T-helper 22 cell (primary cell): ENCODE results near the gene HBG2.
"Not testable (repeated sequence)": the region's sequence is repeated elsewhere in the genome, so short reads cannot be mapped to it uniquely, and the experiment has no call there.

ENCODE experiments used
- DNase-seq: peaks from one replicate; pipeline ENCODE4 v3.0.0-alpha.2; 2020; ENCODE audit warnings: low read depth

Gene HBG2

DNA sequence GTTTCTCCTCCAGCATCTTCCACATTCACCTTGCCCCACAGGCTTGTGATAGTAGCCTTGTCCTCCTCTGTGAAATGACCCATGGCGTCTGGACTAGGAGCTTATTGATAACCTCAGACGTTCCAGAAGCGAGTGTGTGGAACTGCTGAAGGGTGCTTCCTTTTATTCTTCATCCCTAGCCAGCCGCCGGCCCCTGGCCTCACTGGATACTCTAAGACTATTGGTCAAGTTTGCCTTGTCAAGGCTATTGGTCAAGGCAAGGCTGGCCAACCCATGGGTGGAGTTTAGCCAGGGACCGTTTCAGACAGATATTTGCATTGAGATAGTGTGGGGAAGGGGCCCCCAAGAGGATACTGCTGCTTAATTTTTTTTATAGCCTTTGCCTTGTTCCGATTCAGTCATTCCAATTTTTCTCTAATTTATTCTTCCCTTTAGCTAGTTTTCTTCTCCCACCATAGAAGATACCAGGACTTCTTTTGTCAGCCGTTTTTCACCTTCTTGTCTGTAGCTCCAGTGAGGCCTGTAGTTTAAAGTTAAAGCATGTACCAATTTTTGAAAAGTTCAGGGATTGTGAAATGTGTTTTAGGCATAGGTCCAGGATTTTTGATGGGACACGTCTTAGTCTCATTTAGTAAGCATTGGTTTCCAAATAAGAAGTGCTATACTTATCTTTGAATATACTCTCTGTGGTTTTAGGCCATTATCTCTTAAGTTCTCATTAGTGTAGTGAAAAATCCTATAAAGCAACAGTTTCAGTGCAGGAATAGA is at the start of gene HBG2:
TSS of gene HBG2 (minus strand) at position 136 of the 768 bp plus-strand sequence. CDS start at position 83, 53 bp downstream.
- DNase-seq: not testable (repeated sequence)

DNA sequence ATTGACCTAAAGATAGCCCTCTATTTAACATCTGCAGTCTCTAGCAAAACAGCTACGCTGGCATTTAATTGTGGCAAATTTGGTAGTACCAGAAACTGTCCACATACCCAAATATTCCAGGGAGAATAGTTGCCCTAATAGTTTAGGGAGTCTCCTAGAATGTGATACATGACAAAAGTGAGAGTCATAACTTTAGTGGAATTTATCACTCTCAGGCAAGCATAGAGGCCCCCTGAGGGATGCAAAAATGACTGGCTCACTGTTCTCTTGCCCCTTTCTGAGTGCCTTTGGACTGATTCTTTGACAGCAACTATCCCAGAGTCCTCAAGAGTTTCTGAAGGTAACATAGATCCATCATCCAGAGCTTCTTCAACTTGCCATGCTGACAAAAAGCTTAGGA is 49.5 kb upstream of the HBG2 start:
- DNase-seq: no peak

DNA sequence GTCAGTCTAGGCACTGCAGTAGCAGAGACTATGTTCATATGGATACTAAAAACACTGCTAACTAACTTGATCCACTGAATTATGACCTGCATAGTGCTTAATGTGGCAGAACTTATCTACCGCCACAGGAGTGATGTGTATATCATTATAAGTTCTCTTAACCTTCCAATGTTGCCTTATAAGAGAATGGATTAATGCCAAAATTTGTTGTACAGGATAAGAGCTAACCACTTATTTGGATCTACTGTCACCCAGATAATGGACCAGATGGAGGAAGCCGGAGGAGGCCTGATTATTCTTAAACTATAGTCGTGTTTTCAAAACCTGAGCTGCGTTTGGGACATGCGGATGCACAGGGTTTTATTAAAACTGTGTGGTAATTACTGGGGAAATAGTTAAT is 49.0 kb upstream of the HBG2 start:
- no peak for DNase-seq

DNA sequence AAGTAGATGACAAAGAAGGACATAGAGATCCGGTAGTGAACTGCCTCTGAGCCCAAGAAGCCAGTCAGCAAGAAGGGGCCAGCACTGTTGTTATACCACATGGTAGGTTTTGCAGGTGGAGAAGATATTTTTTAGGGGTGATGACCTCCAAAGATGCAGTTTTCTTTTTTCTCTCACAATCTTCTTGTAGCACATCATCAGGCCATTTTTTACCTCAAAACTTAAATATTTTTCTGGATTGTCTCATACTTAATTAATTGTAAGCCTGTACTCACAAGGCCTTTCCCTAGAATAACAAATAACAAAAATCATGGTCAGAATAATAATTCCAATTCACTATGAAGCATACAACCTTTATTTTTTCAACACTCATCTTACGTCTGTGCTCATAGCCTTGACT is 47.3 kb upstream of the HBG2 start, which contains the start of gene OR51B4:
TSS of gene OR51B4 (minus strand) at position 101 of the 400 bp plus-strand sequence. CDS start at position 101, 0 bp downstream.
- DNase-seq: no peak

DNA sequence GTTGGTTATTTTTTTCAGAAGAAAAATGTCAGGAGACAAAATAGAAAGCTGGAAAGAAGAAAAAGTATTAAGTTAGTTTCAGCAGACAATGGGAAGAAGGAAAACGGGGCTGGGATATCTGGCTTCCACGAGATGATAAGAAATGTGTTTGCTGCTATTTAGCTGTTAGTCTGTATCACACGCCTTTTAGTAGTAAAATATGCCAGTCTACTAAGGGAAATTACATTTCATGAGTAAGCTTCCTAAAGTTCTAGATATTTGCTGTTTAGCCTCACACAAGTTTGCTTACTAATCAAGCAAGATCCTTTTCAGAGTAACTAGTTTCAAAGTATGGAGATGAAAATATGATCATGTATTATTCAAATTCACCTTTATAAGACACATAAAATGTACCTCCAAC is 45.7 kb upstream of the HBG2 start:
- DNase-seq: no peak

DNA sequence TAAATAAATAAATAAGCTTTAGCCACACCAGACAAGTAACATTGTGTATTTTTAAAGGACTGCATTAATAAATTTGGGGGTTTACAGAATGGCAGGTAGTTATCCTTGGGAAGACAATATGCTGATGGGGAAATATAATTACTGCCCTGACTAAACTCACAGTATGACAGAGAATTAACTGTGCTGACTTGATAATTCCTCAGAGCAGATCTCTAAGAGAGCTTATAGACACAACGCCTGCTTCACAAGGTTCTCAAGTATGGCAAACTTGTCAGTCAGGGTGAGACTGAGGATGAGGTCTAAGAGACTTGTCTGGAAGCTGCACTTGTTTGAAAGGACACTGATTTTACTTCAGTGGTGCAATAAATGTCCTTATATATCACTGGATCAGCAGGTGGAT is 43.9 kb upstream of the HBG2 start:
- DNase-seq: no peak

DNA sequence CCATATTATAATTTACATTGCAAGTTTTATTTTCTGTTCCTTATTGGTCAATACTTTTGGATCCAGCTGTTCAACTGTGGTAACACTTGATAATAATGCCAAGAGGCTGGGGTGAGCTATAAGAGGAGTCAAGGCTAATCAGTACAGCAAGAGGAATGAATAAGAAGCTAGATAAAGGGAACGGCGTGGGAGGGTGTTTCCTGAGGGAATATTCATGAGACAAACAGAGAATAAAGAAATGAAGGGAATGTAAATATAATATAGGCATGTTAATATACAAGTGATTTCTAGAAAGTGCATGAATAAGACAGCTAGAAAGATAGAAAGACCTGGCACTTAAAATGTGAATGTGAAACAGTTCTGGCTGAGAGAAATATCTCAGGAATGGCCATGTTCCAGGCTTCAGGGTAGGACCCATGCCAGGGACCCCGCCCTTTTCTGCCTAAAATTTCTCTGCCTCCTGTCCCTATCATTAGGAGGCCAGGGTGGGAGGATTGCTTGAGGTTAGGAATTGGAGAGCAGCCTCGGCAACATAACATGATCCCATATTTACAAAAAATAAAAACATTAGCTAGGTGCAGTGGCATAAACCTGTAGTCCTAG is 43.2 kb upstream of the HBG2 start:
- DNase-seq: no peak

DNA sequence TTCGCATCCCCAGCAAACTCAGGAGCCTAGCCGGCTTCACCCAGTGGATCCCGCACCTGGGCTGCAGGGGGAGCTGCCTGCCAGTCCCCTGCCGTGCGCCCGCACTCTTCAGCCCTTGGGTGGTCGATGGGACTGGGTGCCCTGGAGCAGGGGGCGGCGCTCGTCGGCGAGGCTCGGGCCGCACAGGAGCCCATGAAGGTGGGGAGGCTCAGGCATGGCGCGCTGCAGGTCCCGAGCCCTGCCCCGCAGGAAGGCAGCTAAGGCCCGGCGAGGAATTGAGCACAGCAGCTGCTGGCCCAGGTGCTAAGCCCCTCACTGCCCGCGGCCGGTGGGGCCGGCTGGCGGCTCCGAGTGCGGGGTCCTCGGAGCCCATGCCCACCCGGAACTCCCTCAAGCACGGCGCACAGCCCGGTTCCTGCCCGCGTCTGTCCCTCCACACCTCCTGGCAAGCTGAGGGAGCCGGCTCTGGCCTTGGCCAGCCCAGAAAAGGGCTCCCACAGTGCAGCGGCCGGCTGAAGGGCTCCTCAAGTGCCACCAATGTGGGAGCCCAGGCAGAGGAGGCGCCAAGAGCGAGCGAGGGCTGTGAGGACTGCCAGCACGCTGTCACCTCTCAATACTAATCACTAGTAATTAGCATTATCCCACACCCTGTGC is 39.9 kb upstream of the HBG2 start:
- DNase-seq: not testable (repeated sequence)

DNA sequence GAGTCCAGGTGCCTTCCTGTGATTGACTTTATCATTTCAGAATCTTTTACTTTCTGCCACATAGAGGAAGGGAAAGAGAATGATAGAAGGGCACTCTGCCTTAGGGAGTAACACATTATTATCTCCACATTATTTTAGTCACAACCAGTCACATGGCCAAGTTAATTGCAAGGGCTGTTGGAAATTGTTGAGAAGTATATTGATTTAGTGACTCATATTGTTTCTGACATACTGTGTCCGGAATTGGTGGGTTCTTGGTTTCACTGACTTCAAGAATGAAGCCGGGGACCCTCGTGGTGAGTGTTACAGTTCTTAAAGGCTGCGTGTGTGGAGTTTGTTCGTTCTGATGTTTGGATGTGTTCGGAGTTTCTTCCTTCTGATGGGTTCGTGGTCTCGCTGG is 38.4 kb upstream of the HBG2 start:
- DNase-seq: no peak

DNA sequence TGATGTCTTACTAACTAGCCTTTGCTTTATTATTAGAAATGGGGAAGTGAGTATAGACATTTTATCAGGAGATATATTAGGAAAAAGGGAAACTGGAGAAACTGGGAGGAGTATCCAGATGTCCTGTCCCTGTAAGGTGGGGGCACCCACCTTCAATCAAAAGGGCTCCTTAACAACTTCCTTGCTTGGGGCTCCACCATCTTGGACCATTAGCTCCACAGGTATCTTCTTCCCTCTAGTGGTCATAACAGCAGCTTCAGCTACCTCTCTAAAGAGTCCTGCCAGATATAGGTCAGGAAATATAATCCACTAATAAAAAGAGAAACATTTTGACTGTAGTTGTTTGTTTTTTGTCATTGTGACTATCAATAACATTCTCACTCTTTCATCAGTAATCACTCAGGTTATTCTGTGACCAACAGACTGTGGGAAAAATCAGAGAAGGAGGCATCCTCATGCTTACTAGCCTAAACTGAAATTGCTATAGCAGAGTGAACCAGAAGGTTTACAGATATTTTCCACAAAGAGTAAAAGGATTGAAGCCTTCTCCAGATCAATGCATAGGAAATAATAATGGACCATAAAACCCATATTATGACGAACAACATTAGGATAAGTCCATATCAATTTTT is 36.7 kb upstream of the HBG2 start:
- no peak for DNase-seq

DNA sequence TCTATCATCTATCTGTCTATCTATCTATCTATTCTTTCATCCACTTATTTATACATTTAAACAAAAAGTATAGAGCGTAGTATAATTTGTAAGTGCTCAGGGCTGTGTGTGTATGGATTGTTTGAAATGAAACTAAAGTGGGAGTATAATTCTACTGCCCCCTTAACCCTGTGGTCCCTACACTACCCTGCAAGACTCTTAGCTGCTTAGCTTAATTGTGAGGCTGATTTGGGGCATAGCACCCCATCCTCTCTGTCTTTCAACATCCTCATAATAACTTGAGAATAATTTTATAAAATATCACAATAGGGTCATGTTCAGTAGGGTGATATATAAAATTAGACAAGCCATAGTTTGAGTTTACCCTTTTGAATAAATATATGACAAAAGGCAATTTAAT is 35.5 kb upstream of the HBG2 start:
- no peak for DNase-seq

DNA sequence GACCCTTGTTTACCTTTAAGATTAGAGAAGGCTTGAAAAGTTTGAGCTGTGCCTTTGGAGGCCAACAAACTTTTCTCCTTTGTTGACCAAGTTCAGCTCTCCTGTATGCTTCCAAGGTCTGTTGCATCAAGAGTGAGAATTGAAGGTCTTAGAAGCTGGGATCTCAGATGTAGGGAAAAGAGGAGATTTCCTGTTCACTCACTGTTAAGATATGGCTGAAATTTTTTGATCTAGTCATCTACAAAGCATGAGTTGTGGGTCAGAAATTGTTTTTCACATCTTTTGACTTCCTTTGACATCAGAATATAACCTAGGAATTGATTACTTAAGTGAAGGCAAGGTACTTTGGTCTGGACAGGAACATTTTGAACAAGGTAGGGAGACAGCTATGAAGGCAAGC is 35.1 kb upstream of the HBG2 start:
- DNase-seq: no peak

DNA sequence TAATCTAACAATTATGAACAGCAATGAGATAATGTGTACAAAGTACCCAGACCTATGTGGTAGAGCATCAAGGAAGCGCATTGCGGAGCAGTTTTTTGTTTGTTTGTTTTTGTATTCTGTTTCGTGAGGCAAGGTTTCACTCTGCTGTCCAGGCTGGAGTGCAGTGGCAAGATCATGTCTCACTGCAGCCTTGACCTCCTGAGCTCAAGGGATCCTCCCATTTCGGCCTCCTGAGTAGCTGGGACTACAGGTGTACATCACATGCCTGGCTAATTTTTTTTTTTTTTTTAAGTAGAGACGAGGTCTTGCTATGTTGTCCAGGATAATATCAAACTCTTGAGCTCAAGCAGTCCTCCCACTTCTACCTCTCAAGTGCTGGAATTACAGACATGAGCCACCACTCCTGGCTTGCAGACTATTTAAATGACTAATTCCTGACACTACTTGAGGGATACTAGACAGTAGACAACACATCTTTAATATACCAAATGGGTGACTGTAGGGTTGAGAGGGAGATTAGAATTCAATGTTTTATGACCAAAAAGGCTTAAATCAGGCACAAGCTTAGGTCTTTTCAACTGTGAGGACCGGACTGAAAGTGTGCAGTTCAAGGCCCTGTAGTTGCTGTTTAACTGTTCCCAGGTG is 34.4 kb upstream of the HBG2 start:
- DNase-seq: no peak

DNA sequence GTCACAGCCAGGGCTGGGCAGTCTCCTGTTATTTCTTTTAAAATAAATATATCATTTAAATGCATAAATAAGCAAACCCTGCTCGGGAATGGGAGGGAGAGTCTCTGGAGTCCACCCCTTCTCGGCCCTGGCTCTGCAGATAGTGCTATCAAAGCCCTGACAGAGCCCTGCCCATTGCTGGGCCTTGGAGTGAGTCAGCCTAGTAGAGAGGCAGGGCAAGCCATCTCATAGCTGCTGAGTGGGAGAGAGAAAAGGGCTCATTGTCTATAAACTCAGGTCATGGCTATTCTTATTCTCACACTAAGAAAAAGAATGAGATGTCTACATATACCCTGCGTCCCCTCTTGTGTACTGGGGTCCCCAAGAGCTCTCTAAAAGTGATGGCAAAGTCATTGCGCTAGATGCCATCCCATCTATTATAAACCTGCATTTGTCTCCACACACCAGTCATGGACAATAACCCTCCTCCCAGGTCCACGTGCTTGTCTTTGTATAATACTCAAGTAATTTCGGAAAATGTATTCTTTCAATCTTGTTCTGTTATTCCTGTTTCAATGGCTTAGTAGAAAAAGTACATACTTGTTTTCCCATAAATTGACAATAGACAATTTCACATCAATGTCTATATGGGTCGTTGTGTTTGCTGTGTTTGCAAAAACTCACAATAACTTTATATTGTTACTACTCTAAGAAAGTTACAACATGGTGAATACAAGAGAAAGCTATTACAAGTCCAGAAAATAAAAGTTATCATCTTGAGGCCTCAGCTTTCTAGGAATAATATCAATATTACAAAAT is 33.7 kb upstream of the HBG2 start:
- DNase-seq: no peak

DNA sequence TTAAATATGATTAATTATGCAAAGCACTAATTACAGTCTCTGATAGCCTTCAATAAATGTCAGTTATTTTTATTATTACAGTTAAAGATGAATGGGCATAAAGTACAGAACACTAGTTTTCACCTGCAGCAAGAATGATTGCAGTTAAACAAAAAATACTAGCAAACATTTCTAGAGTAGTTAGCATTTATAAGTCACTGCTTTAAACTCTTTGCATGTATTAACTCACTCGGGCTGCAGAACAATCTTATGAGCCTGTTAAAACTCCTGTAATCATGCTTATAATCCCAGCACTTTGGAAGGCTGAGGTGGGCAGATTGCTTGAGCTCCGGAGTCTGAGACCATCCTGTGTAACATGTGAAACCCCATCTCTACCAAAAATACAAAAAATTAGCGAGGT is 32.3 kb upstream of the HBG2 start:
- DNase-seq: no peak

DNA sequence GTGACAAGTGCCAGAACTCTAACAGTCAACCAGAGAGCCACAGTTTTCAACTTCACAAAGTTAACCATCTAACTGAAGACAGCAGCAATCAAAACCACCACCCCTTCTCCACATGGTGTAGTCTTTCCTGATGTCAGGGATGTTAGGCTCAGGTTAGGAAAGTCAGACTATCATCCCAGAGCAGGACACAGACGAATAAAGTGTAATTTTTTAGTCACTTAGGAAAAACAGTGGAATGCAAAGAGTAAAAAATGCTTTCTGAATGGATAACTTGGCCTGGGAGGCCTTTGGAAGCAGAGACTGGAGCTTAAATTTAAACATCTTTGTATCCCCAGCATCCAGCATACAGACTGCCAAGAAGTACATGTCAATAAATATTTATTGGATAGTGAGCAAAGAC is 31.8 kb upstream of the HBG2 start:
- DNase-seq: no peak

DNA sequence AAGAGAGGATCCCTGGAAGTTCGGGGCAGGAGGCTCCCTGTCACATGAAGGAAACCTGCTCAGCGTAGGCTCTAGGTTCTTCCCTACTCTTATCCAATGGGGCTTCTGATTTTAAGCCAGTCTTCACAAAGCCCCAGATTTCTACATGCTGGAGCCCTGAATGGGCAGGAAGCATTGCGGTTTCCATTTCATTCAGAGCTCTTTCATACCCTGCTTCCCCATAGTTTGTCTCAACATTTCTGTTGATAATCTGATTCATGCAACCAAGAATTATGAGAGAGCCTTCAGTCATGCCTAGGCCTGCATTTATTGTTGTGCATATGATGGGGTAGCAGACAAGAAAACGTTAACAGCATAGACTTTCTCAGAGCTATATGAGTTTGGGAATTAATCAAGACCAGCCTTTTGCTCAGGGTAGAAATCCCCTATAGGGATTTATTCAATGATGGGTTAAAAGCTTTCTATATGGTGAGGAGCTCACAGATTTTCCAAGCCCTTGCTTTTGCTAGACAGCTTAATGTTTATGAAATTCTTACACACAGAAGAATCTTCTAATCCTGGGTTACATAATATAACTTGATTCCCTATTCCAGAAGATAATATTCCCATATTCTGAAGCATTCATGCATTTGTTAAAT is 31.2 kb upstream of the HBG2 start:
- no peak for DNase-seq

DNA sequence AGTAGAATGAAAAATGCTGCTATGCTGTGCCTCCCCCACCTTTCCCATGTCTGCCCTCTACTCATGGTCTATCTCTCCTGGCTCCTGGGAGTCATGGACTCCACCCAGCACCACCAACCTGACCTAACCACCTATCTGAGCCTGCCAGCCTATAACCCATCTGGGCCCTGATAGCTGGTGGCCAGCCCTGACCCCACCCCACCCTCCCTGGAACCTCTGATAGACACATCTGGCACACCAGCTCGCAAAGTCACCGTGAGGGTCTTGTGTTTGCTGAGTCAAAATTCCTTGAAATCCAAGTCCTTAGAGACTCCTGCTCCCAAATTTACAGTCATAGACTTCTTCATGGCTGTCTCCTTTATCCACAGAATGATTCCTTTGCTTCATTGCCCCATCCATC is 30.1 kb upstream of the HBG2 start:
- no peak for DNase-seq

DNA sequence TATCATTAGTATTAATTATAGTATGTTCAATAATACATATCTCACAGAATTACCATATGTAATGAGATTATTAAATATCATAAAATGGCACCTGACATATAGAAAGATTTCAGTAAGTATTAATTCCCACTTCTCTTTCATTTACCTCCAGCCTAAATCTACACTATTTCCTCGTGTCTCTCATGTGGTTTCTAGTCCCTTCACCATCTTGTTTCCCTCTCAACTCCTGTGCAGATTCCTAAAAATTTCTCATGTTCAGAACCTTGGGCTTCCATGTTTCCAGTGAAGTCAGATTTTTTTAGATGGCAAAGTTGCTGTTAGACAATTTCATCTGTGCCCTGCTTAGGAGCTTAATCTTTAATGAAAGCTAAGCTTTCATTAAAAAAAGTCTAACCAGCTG is 29.3 kb upstream of the HBG2 start:
- DNase-seq: no peak

DNA sequence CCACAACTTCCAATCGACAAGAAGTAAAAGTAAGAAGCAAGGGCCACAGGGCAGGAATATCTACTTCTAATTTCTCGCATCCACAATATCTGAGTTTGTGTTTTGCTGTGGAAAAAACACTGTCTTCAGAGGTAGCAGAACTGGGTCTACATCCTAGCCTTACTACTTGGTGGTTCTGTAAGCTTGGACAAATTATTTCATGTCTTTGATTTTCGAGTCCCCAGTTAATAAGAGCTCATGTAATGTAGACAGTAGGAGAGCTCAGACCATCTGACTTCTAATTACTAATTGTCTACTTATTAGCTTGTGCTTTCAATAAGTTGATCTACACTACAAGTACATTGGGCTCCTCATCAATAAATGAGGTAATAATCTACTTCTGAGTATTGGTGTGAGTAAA is 28.5 kb upstream of the HBG2 start:
- no peak for DNase-seq

DNA sequence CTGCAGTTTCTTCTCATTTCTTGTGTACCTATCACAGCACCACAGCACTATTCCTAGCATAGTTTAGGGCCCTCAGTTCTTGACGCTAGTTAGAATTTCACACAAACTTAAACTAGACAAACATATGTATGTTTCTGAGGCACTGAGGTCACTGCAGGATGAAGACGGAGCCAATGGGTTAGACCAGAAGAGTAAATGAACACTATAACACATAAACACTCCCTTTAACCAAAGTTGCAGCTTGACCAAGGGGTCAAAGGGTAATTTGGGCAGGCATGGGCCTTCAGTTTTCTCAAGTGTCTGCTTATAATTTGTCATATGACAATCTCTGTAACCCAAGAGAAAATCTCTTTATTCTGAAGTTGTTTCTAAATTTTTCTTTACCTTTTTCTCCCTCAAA is 28.0 kb upstream of the HBG2 start:
- DNase-seq: no peak
